ENCODE measurements around the gene GLIS2. TPM values are rescaled to one million over a fixed set of nuclear protein-coding genes. Genes with fewer than 3 reads are reported as not detected.
"Not testable (repeated sequence)": the region's sequence is repeated elsewhere in the genome, so short reads cannot be mapped to it uniquely, and the experiment has no call there.

The GLIS2 gene
- total and polyA plus RNA-seq, 7 experiments from 2014 or later, result 0.53 TPM; not detected in 6

GRCh38 chr16:4332623-4333307, 16.9 kb downstream of the GLIS2 start:
- ATAC-seq (no peak), DNase-seq (no peak)
- Mint-ChIP-seq H3K9me3 (no peaks in the 10 kb centered on the region), H3K36me3 (no peaks in the 10 kb centered on the region), H3K27ac (no peak overlapping the region), H3K4me3 (no peak overlapping the region), H3K27me3 (peaks cover 0 to 13% (median 0%) of the 10 kb centered on the region in 5 donors), H3K4me1 (peaks cover 0 to 4% (median 0%) of the 10 kb centered on the region in 7 donors)
- ChIA-PET POLR2A (interaction anchor here (0.6 kb wide), 1 partner anchor 28 kb away, joined by 3 read pairs; no protein-coding TSS in a partner anchor), CTCF (interaction anchor here (0.8 to 3.5 kb wide), 3 partner anchors 24 to 43 kb away, joined by 3 to 21 read pairs (median 6); no protein-coding TSS in a partner anchor)
- no peaks in the 10 kb centered on the region for H3K9me3 ChIP-seq (ENCODE audit: control insufficient read depth in 2 of 3, low read length in 3 of 3)
- H3K27me3 ChIP-seq (ENCODE audit: control insufficient read depth in 2 of 2, insufficient read depth in 2 of 2, low read length in 2 of 2), result no peaks in the 10 kb centered on the region
- no peak overlapping the region for H3K27ac ChIP-seq (ENCODE audit: low read depth, low read length)
- H3K4me1 ChIP-seq (ENCODE audit: control insufficient read depth in 2 of 2, insufficient read depth in 2 of 2, low read length in 2 of 2), result peaks cover 0 to 3% of the 10 kb centered on the region in 2 donors
- no peak overlapping the region for H3K4me3 ChIP-seq (ENCODE audit: low read length)
- intact Hi-C loops (cut with micrococcal nuclease), result no loop called here
- no peaks in the 10 kb centered on the region for H3K36me3 ChIP-seq (ENCODE audit: control insufficient read depth in 2 of 3, insufficient read depth in 3 of 3, low read length in 3 of 3)

GRCh38 chr16:4333308-4333638, 17.4 kb downstream of the GLIS2 start:
- Histone ChIP-seq H3K4me3 (ENCODE audit: low read length) (no peak overlapping the region), H3K4me1 (ENCODE audit: control insufficient read depth in 2 of 2, insufficient read depth in 2 of 2, low read length in 2 of 2) (peaks cover 0 to 1% of the 10 kb centered on the region in 2 donors), H3K9me3 (ENCODE audit: control insufficient read depth in 2 of 3, low read length in 3 of 3) (no peaks in the 10 kb centered on the region), H3K27ac (ENCODE audit: low read depth, low read length) (no peak overlapping the region), H3K36me3 (ENCODE audit: control insufficient read depth in 2 of 3, insufficient read depth in 3 of 3, low read length in 3 of 3) (peaks cover 0 to under 1% (median 0%) of the 10 kb centered on the region in 3 experiments), H3K27me3 (ENCODE audit: control insufficient read depth in 2 of 2, insufficient read depth in 2 of 2, low read length in 2 of 2) (no peaks in the 10 kb centered on the region)
- ATAC-seq, result no peak
- Mint-ChIP-seq H3K9me3 (no peaks in the 10 kb centered on the region), H3K4me3 (no peak overlapping the region), H3K27ac (no peak overlapping the region), H3K27me3 (peaks cover 0 to 10% (median 0%) of the 10 kb centered on the region in 5 donors), H3K4me1 (peaks cover 0 to 4% (median 0%) of the 10 kb centered on the region in 7 donors), H3K36me3 (no peaks in the 10 kb centered on the region)
- DNase-seq, result no peak
- intact Hi-C loops (cut with micrococcal nuclease), result no loop called here
- POLR2A ChIA-PET, result no interaction called here
- CTCF ChIA-PET, result interaction anchor here (0.6 to 0.7 kb wide), 2 partner anchors 40 to 172 kb away, joined by 4 to 5 read pairs; no protein-coding TSS in a partner anchor

DNA sequence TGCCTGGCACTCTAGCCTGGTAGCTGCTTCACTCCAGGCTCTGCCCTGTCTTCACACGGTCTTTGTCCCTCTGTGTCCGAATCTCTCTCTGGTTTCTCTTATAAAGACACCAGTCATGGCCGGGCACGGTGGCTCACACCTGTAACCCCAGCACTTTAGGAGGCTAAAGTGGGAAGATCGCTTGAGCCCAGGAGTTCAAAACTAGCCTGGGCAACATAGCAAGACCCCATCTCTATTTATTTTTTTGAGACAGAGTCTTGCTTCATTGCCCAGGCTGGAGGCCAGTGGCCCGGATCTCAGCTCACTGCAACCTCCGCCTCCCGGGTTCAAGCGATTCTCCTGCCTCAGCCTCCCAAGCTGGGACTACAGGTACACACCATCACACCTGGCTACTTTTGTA, 17.8 kb downstream of the GLIS2 start:
- H3K36me3 ChIP-seq (ENCODE audit: control insufficient read depth in 2 of 3, insufficient read depth in 3 of 3, low read length in 3 of 3); H3K4me1 ChIP-seq (ENCODE audit: control insufficient read depth in 2 of 2, insufficient read depth in 2 of 2, low read length in 2 of 2); H3K27ac Mint-ChIP-seq; H3K27me3 ChIP-seq (ENCODE audit: control insufficient read depth in 2 of 2, insufficient read depth in 2 of 2, low read length in 2 of 2); H3K4me1 Mint-ChIP-seq; H3K4me3 Mint-ChIP-seq; H3K27me3 Mint-ChIP-seq; H3K9me3 ChIP-seq (ENCODE audit: control insufficient read depth in 2 of 3, low read length in 3 of 3); ATAC-seq; H3K4me3 ChIP-seq (ENCODE audit: low read length); H3K9me3 Mint-ChIP-seq; intact Hi-C loops (cut with micrococcal nuclease); H3K27ac ChIP-seq (ENCODE audit: low read depth, low read length); DNase-seq; POLR2A ChIA-PET; H3K36me3 Mint-ChIP-seq: not testable (repeated sequence)
- CTCF ChIA-PET, result interaction anchor here (0.6 to 0.7 kb wide), 2 partner anchors 40 to 172 kb away, joined by 4 to 5 read pairs; no protein-coding TSS in a partner anchor

GRCh38 chr16:4334724-4335495, 19.0 kb downstream of the GLIS2 start:
- ChIA-PET CTCF (no interaction called here), POLR2A (no interaction called here)
- Histone ChIP-seq H3K4me3 (ENCODE audit: low read length) (no peak overlapping the region), H3K27me3 (ENCODE audit: control insufficient read depth in 2 of 2, insufficient read depth in 2 of 2, low read length in 2 of 2) (no peaks in the 10 kb centered on the region), H3K27ac (ENCODE audit: low read depth, low read length) (no peak overlapping the region), H3K36me3 (ENCODE audit: control insufficient read depth in 2 of 3, insufficient read depth in 3 of 3, low read length in 3 of 3) (peaks cover 0 to 17% (median 0%) of the 10 kb centered on the region in 3 experiments), H3K9me3 (ENCODE audit: control insufficient read depth in 2 of 3, low read length in 3 of 3) (no peaks in the 10 kb centered on the region), H3K4me1 (ENCODE audit: control insufficient read depth in 2 of 2, insufficient read depth in 2 of 2, low read length in 2 of 2) (no peaks in the 10 kb centered on the region)
- Mint-ChIP-seq H3K36me3 (peaks cover 0 to 3% (median 0%) of the 10 kb centered on the region in 5 donors), H3K9me3 (no peaks in the 10 kb centered on the region), H3K4me3 (no peak overlapping the region), H3K4me1 (peaks cover 0 to under 1% (median 0%) of the 10 kb centered on the region in 7 donors), H3K27ac (no peak overlapping the region), H3K27me3 (peaks cover 0 to 4% (median 0%) of the 10 kb centered on the region in 5 donors)
- DNase-seq (no peak), ATAC-seq (no peak)
- intact Hi-C loops (cut with micrococcal nuclease), result no loop called here

DNA sequence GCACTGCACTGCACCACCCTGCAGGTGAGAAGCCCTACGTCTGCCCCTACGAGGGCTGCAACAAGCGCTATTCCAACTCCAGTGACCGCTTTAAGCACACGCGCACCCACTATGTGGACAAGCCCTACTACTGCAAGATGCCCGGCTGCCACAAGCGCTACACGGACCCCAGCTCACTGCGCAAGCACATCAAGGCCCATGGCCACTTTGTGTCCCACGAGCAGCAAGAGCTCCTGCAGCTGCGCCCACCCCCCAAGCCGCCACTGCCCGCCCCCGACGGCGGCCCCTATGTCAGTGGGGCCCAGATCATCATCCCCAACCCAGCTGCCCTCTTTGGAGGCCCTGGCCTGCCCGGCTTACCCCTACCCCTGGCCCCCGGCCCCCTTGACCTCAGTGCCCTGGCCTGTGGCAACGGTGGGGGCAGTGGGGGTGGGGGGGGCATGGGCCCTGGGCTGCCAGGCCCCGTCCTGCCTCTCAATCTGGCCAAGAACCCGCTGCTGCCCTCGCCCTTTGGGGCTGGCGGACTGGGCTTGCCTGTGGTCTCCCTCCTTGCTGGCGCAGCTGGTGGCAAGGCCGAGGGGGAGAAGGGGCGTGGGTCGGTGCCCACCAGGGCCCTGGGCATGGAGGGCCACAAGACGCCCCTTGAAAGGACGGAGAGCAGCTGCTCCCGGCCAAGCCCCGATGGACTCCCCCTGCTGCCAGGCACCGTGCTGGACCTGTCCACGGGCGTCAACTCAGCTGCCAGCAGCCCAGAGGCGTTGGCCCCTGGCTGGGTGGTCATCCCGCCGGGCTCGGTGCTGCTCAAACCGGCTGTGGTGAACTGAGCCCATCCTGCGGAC, 21.1 kb downstream of the GLIS2 start:
- H3K27me3 Mint-ChIP-seq, result peaks cover 0 to 2% (median 0%) of the 10 kb centered on the region in 5 donors
- no peaks in the 10 kb centered on the region for H3K9me3 ChIP-seq (ENCODE audit: control insufficient read depth in 2 of 3, low read length in 3 of 3)

DNA sequence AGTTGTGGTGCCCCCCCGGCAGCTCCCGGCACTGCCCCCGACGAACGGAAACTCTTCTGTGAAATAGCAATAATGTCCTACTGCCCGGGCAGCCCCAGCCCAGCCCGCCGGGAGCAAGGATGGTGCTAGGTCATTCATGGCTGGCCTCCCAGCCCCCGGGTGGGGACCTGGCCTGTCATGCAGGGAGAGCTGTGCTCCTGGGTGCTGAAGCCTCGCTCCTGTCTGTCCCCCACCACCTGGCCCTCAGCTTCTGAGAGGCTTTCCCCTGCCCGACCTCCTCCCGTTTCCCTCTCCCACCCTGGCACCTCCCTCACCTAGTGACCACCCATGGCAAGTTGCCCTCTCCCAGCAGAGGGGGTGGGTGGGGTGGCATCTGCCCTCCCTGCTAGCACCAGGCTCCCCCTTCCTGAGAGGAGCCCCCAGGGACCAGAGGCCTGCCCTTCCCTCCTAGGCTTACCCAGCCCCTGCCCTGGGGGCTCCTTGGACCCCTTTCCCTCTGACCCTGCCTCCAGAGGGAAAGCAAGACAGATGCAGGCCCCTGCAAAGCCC, 21.7 kb downstream of the GLIS2 start:
- no peak overlapping the region for H3K4me3 Mint-ChIP-seq
- intact Hi-C loops (cut with micrococcal nuclease), result no loop called here
- ChIA-PET POLR2A (interaction anchor here (0.5 to 0.9 kb wide), 3 partner anchors 13 to 1534 kb away, joined by 3 to 5 read pairs (median 3); no protein-coding TSS in a partner anchor), CTCF (interaction anchor here (1.0 kb wide), 1 partner anchor 49 kb away, joined by 3 read pairs; no protein-coding TSS in a partner anchor)
- peaks cover 0 to 32% (median 0%) of the 10 kb centered on the region in 3 experiments for H3K36me3 ChIP-seq (ENCODE audit: control insufficient read depth in 2 of 3, insufficient read depth in 3 of 3, low read length in 3 of 3)
- peaks cover 0 to 3% (median 0%) of the 10 kb centered on the region in 5 donors for H3K36me3 Mint-ChIP-seq
- H3K27ac Mint-ChIP-seq, result no peak overlapping the region
- H3K27me3 ChIP-seq (ENCODE audit: control insufficient read depth in 2 of 2, insufficient read depth in 2 of 2, low read length in 2 of 2), result no peaks in the 10 kb centered on the region
- DNase-seq, result no peak
- H3K4me1 Mint-ChIP-seq, result peaks cover 0 to 2% (median 0%) of the 10 kb centered on the region in 7 donors
- H3K4me3 ChIP-seq (ENCODE audit: low read length), result no peak overlapping the region
- no peak overlapping the region for H3K27ac ChIP-seq (ENCODE audit: low read depth, low read length)
- no peaks in the 10 kb centered on the region for H3K4me1 ChIP-seq (ENCODE audit: control insufficient read depth in 2 of 2, insufficient read depth in 2 of 2, low read length in 2 of 2)
- peaks cover 0 to 2% (median 0%) of the 10 kb centered on the region in 5 donors for H3K27me3 Mint-ChIP-seq
- no peaks in the 10 kb centered on the region for H3K9me3 Mint-ChIP-seq
- ATAC-seq, result no peak
- H3K9me3 ChIP-seq (ENCODE audit: control insufficient read depth in 2 of 3, low read length in 3 of 3), result no peaks in the 10 kb centered on the region

More for the DNA sequence above, 21.1 kb downstream of the GLIS2 start:
- no peak for ATAC-seq
- Mint-ChIP-seq H3K4me3 (no peak overlapping the region), H3K27ac (no peak overlapping the region), H3K4me1 (peaks cover 0 to 2% (median 0%) of the 10 kb centered on the region in 7 donors), H3K36me3 (peaks cover 0 to 3% (median 0%) of the 10 kb centered on the region in 5 donors), H3K9me3 (no peaks in the 10 kb centered on the region)
- Histone ChIP-seq H3K4me1 (ENCODE audit: control insufficient read depth in 2 of 2, insufficient read depth in 2 of 2, low read length in 2 of 2) (no peaks in the 10 kb centered on the region), H3K27ac (ENCODE audit: low read depth, low read length) (no peak overlapping the region), H3K4me3 (ENCODE audit: low read length) (no peak overlapping the region), H3K36me3 (ENCODE audit: control insufficient read depth in 2 of 3, insufficient read depth in 3 of 3, low read length in 3 of 3) (peaks cover 0 to 32% (median 0%) of the 10 kb centered on the region in 3 experiments), H3K27me3 (ENCODE audit: control insufficient read depth in 2 of 2, insufficient read depth in 2 of 2, low read length in 2 of 2) (no peaks in the 10 kb centered on the region)
- POLR2A ChIA-PET, result interaction anchor here (0.6 kb wide), 1 partner anchor 25 kb away, joined by 3 read pairs; no protein-coding TSS in a partner anchor
- intact Hi-C loops (cut with micrococcal nuclease), result no loop called here
- no peak for DNase-seq
- CTCF ChIA-PET, result interaction anchor here (1.0 kb wide), 1 partner anchor 48 kb away, joined by 3 read pairs; no protein-coding TSS in a partner anchor

Data from naive thymus-derived CD4-positive, alpha-beta T cell (primary cell).